SH-SY5Y (cell line): ENCODE data around the gene ESYT3.

Experiments
- GATA2 ChIP-seq: IDR thresholded peaks from 2 replicates; pipeline ENCODE4 v1.6.1; 2011; ENCODE audit warnings: mild to moderate bottlenecking, low read depth, low read length
- GATA3 ChIP-seq: IDR thresholded peaks from 2 replicates; pipeline ENCODE4 v1.6.1; 2011; ENCODE audit warnings: low read depth, mild to moderate bottlenecking, low read length, moderate library complexity

- TF ChIP-seq GATA2 (no peak), GATA3 (no peak)
Measured at GRCh38 chr3:138469874-138470273, 35.5 kb downstream of the ESYT3 start.
